Gastrocnemius medialis (tissue), 4 donors: Measurements from ENCODE around the gene CNIH3. TPM values are rescaled to one million over a fixed set of nuclear protein-coding genes. Genes with fewer than 3 reads are reported as not detected.

Source experiments
- ATAC-seq, 2 donors: fragments of 150-250 bp; one replicate each; pipeline ENCODE4 v1.9.1; 2016
- DNase-seq, 2 donors: peaks; one replicate each; pipeline ENCODE4 v3.0.0-alpha.2; 2019
- H3K27ac ChIP-seq, 4 donors: fragments of 200-600 bp; sonication (generic); 1 replicate in 1 of 4; 2 replicates in 3 of 4; pipeline ENCODE4 v1.5.1; 2016 to 2018; ENCODE audit warnings: mild to moderate bottlenecking in 2 of 4, moderate library complexity in 1 of 4
- H3K27me3 ChIP-seq, 3 donors: fragments of 200-600 bp; sonication (generic) in 2 of 3; 1 replicate in 1 of 3; 2 replicates in 2 of 3; pipeline versions ENCODE4 v1.5.1 to v1.6.0; 2016 to 2019; ENCODE audit warnings: mild to moderate bottlenecking in 1 of 3, moderate library complexity in 1 of 3
- H3K36me3 ChIP-seq, 2 donors: fragments of 200-600 bp; sonication (generic) in 1 of 2; one replicate each; pipeline ENCODE4 v1.5.1; 2017 to 2018
- H3K4me1 ChIP-seq, 2 donors: fragments of 200-600 bp; sonication (generic) in 1 of 2; one replicate each; pipeline ENCODE4 v1.5.1; 2016 to 2017; ENCODE audit warnings: mild to moderate bottlenecking in 2 of 2
- H3K4me3 ChIP-seq, 4 donors: fragments of 200-600 bp; sonication (generic) in 3 of 4; 1 replicate in 1 of 4; 2 replicates in 3 of 4; pipeline ENCODE4 v1.5.1; 2016 to 2019; ENCODE audit warnings: mild to moderate bottlenecking in 2 of 4
- H3K9me3 ChIP-seq, 3 donors: fragments of 200-600 bp; sonication (generic) in 2 of 3; 1 replicate in 1 of 3; 2 replicates in 2 of 3; pipeline ENCODE4 v1.5.1; 2016 to 2019
- CTCF ChIP-seq, 5 experiments: fragments of 450-650 bp in 3 of 5; fragments of 200-600 bp in 2 of 5; sonication (generic) in 2 of 5; IDR thresholded peaks in 4 of 5; conservative IDR thresholded peaks in 1 of 5; 1 replicate in 4 of 5; 2 replicates in 1 of 5; pipeline ENCODE4 v1.5.1; 2016 to 2019; ENCODE audit warnings: antibody characterized with exemption in 5 of 5, mild to moderate bottlenecking in 3 of 5, moderate library complexity in 3 of 5
- POLR2A ChIP-seq, 2 donors: fragments of 450-650 bp; IDR thresholded peaks; one replicate each; pipeline ENCODE4 v1.6.1; 2017; ENCODE audit warnings: antibody characterized with exemption in 2 of 2, mild to moderate bottlenecking in 2 of 2, moderate library complexity in 2 of 2
- in situ Hi-C, 4 donors: fragments of 200-750 bp; cut with MboI; loops; one replicate each; pipeline versions ENCODE4 v1.15.0 to v1.8.0; 2017; ENCODE audit warnings: low sequenced_read_pairs in 4 of 4
- intact Hi-C: fragments of 100-400 bp; cut with DNase I; formaldehyde crosslinking; loops from one replicate; pipeline ENCODE4 v1.15.1; 2023; ENCODE audit warnings: low total_unique reads
- total RNA-seq, 4 donors: library from RNA; depleted of rRNA; stranded (reverse); fragments of >200 nt; gene quantifications; one replicate each; pipeline versions ENCODE4 v1.1.0 to v1.2.3, GENCODE V29; 2016

CNIH3 gene
- total RNA-seq, 4 donors from 2014 or later: 0.95 to 1.6 (median 1.5) TPM; not detected in 1

DNA sequence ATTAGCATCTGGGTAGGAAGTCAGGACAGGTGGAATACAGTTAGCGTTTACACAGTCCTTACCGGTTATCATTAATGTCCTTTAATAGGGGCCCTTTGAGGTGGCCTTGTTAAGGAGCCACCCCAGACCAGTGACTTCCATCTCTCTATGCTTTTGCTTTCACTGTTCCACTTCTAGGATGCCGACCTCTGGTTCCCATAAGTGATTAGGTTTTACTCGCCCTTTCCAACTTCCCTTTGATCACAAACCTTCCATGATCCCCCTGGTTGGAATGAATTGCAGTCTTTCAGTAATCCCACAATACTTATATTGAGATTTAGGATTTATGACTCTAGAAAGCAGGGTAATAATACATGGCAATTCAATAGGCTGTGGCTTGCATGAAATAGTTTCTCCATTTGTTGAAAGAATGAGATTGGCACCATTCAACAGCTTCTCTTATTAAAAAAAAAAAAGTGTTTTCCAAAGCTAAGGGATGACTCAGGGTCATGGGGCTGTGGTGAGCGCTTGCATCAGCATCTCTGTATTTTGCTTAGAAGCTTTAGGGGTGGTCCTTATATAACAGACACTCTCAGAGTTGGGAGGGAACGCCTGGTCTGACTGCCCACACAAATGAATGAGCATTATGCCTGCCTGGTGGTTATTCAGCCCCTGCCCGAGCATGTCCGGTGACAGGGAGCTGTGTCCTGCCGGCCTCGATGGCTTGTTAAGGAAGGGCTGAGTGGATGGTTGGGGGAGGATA is 110.5 kb downstream of the CNIH3 start:
- ATAC-seq (peak; percentile 51 to 64), DNase-seq (peak in 1 of 2 donors; percentile 50)
- in situ Hi-C loops: no loop called here
- Histone ChIP-seq H3K4me3 (no peak overlapping the region), H3K36me3 (no peaks in the 10 kb centered on the region), H3K4me1 (peaks cover 5 to 8% of the 10 kb centered on the region in 2 donors), H3K27ac (no peak overlapping the region), H3K27me3 (no peaks in the 10 kb centered on the region), H3K9me3 (no peaks in the 10 kb centered on the region)
- TF ChIP-seq CTCF (IDR thresholded peaks at IDR 0.05 in 4 of 5, conservative IDR thresholded peaks at IDR 0.05 in 1 of 5): no peak
- no peak for TF ChIP-seq POLR2A (IDR thresholded peaks at IDR 0.05)
- intact Hi-C loops: no loop called here

DNA sequence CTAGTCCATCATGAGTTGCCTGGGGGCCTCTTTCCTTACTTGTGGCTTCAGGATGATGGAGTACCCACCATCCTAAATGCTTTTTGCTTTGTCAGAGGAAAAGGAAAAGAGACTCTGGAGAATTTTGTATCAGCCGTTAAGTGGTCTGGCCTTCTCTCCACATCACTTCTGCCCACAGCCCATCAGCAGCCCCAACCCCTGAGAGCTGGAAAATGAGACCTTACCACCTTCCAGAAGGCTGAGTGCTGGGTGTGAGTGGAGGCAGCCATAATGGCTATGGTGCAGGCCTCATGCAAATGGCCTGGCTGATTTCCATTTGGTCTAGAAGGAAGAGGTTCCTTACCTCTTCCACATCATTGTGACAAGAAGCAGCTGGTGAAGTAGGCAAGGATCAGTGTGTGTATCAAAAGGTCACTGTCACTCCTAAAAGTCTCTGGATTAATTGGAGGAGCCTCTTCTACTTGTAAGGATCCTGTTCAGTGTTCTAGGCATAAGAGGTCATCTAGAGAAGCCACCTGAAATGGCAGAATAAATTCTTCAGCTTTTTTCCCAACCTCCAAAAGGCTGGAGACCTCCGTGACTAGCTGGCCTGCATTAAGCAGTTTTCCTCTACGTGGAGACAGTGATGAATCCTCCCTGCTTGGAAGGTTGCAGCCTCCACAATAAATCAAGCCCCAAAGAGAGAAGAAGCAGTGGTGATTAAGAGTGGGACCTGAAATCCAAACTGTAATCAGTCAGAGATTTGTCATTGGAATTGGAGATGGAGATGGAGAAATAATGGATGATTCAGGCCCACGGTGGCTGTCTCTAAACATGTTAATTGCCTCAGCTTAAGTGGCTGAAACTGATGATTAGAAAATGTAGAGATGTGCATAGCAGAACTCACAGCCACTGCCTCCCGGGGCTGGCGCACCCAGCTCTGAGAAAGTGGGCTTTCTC is 111.5 kb downstream of the CNIH3 start:
- Histone ChIP-seq H3K4me1 (peaks cover 2% of the 10 kb centered on the region in 2 donors), H3K4me3 (no peak overlapping the region), H3K9me3 (no peaks in the 10 kb centered on the region), H3K27me3 (no peaks in the 10 kb centered on the region), H3K36me3 (no peaks in the 10 kb centered on the region), H3K27ac (no peak overlapping the region)
- in situ Hi-C loops (no loop called here), intact Hi-C loops (no loop called here)
- ATAC-seq (no peak), DNase-seq (no peak)
- TF ChIP-seq CTCF (IDR thresholded peaks at IDR 0.05 in 4 of 5, conservative IDR thresholded peaks at IDR 0.05 in 1 of 5) (no peak), POLR2A (IDR thresholded peaks at IDR 0.05) (no peak)

DNA sequence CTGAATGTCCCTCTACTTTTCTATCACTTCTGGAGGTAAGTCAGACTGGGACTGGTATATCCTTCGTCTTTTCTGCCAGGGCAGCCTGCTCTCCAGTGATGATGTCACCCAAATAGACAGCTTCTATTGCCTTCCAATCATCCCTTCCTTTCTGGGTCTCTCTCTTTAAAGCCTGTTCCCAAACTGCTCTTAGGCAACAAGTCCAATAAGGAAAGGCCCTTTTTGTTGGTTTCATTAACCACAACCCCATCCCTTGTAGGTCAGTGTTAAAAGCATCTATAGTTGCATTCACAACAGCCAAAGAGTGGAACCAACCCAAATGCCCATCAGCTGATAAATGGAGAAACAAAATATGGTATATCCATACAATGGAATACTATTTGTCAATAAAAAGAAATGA is 114.4 kb downstream of the CNIH3 start:
- H3K4me3 ChIP-seq: no peak overlapping the region
- TF ChIP-seq CTCF (IDR thresholded peaks at IDR 0.05 in 4 of 5, conservative IDR thresholded peaks at IDR 0.05 in 1 of 5) (no peak), POLR2A (IDR thresholded peaks at IDR 0.05) (no peak)
- ATAC-seq (no peak), DNase-seq (no peak)
- no peaks in the 10 kb centered on the region for H3K27me3 ChIP-seq
- peaks cover 9 to 13% of the 10 kb centered on the region in 2 donors for H3K4me1 ChIP-seq
- H3K36me3 ChIP-seq: no peaks in the 10 kb centered on the region
- intact Hi-C loops (no loop called here), in situ Hi-C loops (no loop called here)
- H3K27ac ChIP-seq: no peak overlapping the region
- no peaks in the 10 kb centered on the region for H3K9me3 ChIP-seq

GRCh38 chr1:224730965-224731364 is 114.8 kb downstream of the CNIH3 start:
- Histone ChIP-seq H3K4me1 (peaks cover 9 to 13% of the 10 kb centered on the region in 2 donors), H3K4me3 (no peak overlapping the region), H3K27me3 (no peaks in the 10 kb centered on the region), H3K36me3 (no peaks in the 10 kb centered on the region), H3K9me3 (no peaks in the 10 kb centered on the region), H3K27ac (no peak overlapping the region)
- ATAC-seq: no peak
- in situ Hi-C loops: no loop called here
- TF ChIP-seq CTCF (IDR thresholded peaks at IDR 0.05 in 4 of 5, conservative IDR thresholded peaks at IDR 0.05 in 1 of 5): no peak
- no peak for TF ChIP-seq POLR2A (IDR thresholded peaks at IDR 0.05)
- no peak for DNase-seq
- intact Hi-C loops: no loop called here
